HepG2 (cell line): ENCODE data around the gene NUDT19. TPM values are rescaled to one million over a fixed set of nuclear protein-coding genes. Genes with fewer than 3 reads are reported as not detected.

Source experiments
- AHDC1 ChIP-seq: sonication (generic); formaldehyde crosslinking; IDR thresholded peaks from 2 replicates; pipeline ENCODE4 v1.5.1; 2020; ENCODE audit warnings: mild to moderate bottlenecking, missing genetic modification reagents, borderline replicate concordance
- ATF7 ChIP-seq, 2 experiments: fragments of 450-650 bp in 1 of 2; sonication (generic) in 1 of 2; formaldehyde crosslinking in 1 of 2; IDR thresholded peaks; 2 replicates each; pipeline versions ENCODE4 v1.4.0 to v1.6.1; 2016 to 2020; ENCODE audit warnings: antibody characterized with exemption in 1 of 2, mild to moderate bottlenecking in 1 of 2, missing genetic modification reagents in 1 of 2
- FIP1L1 ChIP-seq: fragments of 200-400 bp; formaldehyde crosslinking; IDR thresholded peaks from 2 replicates; pipeline ENCODE4 v1.6.1; 2018; ENCODE audit warnings: low read depth, mild to moderate bottlenecking, low read length, moderate library complexity, borderline replicate concordance; ENCODE audit not compliant: insufficient read depth
- KLF12 ChIP-seq: sonication (generic); formaldehyde crosslinking; IDR thresholded peaks from 2 replicates; pipeline ENCODE4 v1.4.0; 2020; ENCODE audit warnings: missing genetic modification reagents, borderline replicate concordance
- MED1 ChIP-seq: sonication (generic); formaldehyde crosslinking; IDR thresholded peaks from 2 replicates; pipeline ENCODE4 v1.4.0; 2020; ENCODE audit warnings: missing genetic modification reagents
- MTF1 ChIP-seq: sonication (generic); formaldehyde crosslinking; IDR thresholded peaks from 2 replicates; pipeline ENCODE4 v1.5.0; 2020; ENCODE audit warnings: missing genetic modification reagents
- NFYC ChIP-seq: IDR thresholded peaks from 2 replicates; pipeline ENCODE4 v1.6.1; 2016; ENCODE audit warnings: missing genetic modification reagents, missing compliant biosample characterization
- PLSCR1 ChIP-seq: sonication (generic); formaldehyde crosslinking; IDR thresholded peaks from 2 replicates; pipeline ENCODE4 v1.5.0; 2020; ENCODE audit warnings: missing genetic modification reagents, mild to moderate bottlenecking, borderline replicate concordance
- POLR2G ChIP-seq: fragments of 200-400 bp; formaldehyde crosslinking; IDR thresholded peaks from 2 replicates; pipeline ENCODE4 v1.6.1; 2018; ENCODE audit warnings: mild to moderate bottlenecking, low read depth, low read length, moderate library complexity
- SALL1 ChIP-seq: sonication (generic); formaldehyde crosslinking; IDR thresholded peaks from 2 replicates; pipeline ENCODE4 v1.8.0; 2022; ENCODE audit warnings: mild to moderate bottlenecking, missing genetic modification reagents
- SP1 ChIP-seq, 2 experiments: fragments of 450-650 bp in 1 of 2; sonication (generic) in 1 of 2; formaldehyde crosslinking in 1 of 2; IDR thresholded peaks; 2 replicates each; pipeline versions ENCODE4 v1.4.0 to v1.6.1; 2016 to 2020; ENCODE audit warnings: missing genetic modification reagents in 1 of 2
- ZBTB14 ChIP-seq: sonication (generic); formaldehyde crosslinking; IDR thresholded peaks from 2 replicates; pipeline ENCODE4 v1.4.0; 2020; ENCODE audit warnings: missing genetic modification reagents
- ZBTB7A ChIP-seq: sonication (generic); formaldehyde crosslinking; IDR thresholded peaks from 2 replicates; pipeline ENCODE4 v1.8.0; 2022; ENCODE audit warnings: mild to moderate bottlenecking, missing genetic modification reagents
- ZNF101 ChIP-seq: sonication (generic); formaldehyde crosslinking; IDR thresholded peaks from 2 replicates; pipeline ENCODE4 v1.4.0; 2020; ENCODE audit warnings: mild to moderate bottlenecking, low read depth, missing genetic modification reagents, borderline replicate concordance
- ZNF547 ChIP-seq: sonication (generic); formaldehyde crosslinking; IDR thresholded peaks from 2 replicates; pipeline ENCODE4 v1.5.1; 2020; ENCODE audit warnings: mild to moderate bottlenecking, missing genetic modification reagents
- polyA plus RNA-seq, 8 experiments: library from polyadenylated mRNA; depleted of rRNA in 3 of 8; stranded (reverse) in 7 of 8; unstranded in 1 of 8; fragments of >200 nt; fragmentation: Illumina TruSeq in 4 of 8; extraction: Trizol in 4 of 8; gene quantifications; 2 replicates each; pipeline versions ENCODE4 v1.2.1 to v1.2.3, GENCODE V29; 2011 to 2016; ENCODE audit warnings: low read depth in 4 of 8, missing spikeins in 1 of 8, mixed read lengths in 1 of 8; ENCODE audit not compliant: insufficient read depth in 1 of 8
- total RNA-seq, 5 experiments: library from RNA; depleted of rRNA; stranded (reverse); fragments of >200 nt; fragmentation: Illumina TruSeq; extraction: Trizol; gene quantifications; 2 replicates each; pipeline ENCODE4 v1.2.3, GENCODE V29; 2016; ENCODE audit warnings: low read depth in 1 of 5
- TF ChIP-seq, protein P1 (sequence below): sonication (generic); formaldehyde crosslinking; IDR thresholded peaks from 2 replicates; pipeline ENCODE4 v1.9.0; 2021; ENCODE audit warnings: missing genetic modification reagents, mild to moderate bottlenecking, borderline replicate concordance
- TF ChIP-seq, protein P2 (sequence below): sonication (generic); formaldehyde crosslinking; IDR thresholded peaks from 2 replicates; pipeline ENCODE4 v1.9.0; 2021; ENCODE audit warnings: missing genetic modification reagents, mild to moderate bottlenecking, borderline replicate concordance

NUDT19 gene
- total and polyA plus RNA-seq, 2 of the 13 experiments (the other 11 are each of a cell fraction or from before 2014, with no cell fraction given): 3.1 to 3.6 TPM

- TF ChIP-seq FIP1L1 (no peak), PLSCR1 (CRISPR knock-in tag) (no peak), ZNF101 (no peak), ZNF547 (no peak; the same call in 1 of the 2 replicates), AHDC1 (CRISPR knock-in tag) (peak; percentile 46; the same call in 1 of the 2 replicates), NFYC (peak; percentile 98), MED1 (CRISPR knock-in tag) (peak; percentile 10; the same call in 1 of the 2 replicates), ZBTB7A (peak; percentile 54; the same call in 1 of the 2 replicates), SP1 (IDR thresholded peaks at IDR 0.05) (no peak), SP1 (CRISPR knock-in tag; IDR thresholded peaks at IDR 0.05) (peak; percentile 91), ZBTB14 (CRISPR knock-in tag) (no peak), SALL1 (CRISPR knock-in tag) (peak; percentile 62; the same call in 1 of the 2 replicates), KLF12 (CRISPR knock-in tag) (peak; percentile 37; the same call in 1 of the 2 replicates), MTF1 (CRISPR knock-in tag) (0 out of 2 replicates have a peak, but pooled peaks have one; percentile 31), ATF7 (IDR thresholded peaks at IDR 0.05) (no peak), ATF7 (CRISPR knock-in tag; IDR thresholded peaks at IDR 0.05) (no peak), POLR2G (peak; percentile 79)
- TF ChIP-seq, protein P1, sequence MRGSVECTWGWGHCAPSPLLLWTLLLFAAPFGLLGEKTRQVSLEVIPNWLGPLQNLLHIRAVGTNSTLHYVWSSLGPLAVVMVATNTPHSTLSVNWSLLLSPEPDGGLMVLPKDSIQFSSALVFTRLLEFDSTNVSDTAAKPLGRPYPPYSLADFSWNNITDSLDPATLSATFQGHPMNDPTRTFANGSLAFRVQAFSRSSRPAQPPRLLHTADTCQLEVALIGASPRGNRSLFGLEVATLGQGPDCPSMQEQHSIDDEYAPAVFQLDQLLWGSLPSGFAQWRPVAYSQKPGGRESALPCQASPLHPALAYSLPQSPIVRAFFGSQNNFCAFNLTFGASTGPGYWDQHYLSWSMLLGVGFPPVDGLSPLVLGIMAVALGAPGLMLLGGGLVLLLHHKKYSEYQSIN: no peak
- TF ChIP-seq, protein P2, sequence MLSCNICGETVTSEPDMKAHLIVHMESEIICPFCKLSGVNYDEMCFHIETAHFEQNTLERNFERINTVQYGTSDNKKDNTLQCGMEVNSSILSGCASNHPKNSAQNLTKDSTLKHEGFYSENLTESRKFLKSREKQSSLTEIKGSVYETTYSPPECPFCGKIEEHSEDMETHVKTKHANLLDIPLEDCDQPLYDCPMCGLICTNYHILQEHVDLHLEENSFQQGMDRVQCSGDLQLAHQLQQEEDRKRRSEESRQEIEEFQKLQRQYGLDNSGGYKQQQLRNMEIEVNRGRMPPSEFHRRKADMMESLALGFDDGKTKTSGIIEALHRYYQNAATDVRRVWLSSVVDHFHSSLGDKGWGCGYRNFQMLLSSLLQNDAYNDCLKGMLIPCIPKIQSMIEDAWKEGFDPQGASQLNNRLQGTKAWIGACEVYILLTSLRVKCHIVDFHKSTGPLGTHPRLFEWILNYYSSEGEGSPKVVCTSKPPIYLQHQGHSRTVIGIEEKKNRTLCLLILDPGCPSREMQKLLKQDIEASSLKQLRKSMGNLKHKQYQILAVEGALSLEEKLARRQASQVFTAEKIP: no peak
These were observed 16.5 kb upstream of the NUDT19 start, which contains the start of gene ANKRD27 (continued) for GRCh38 chr19:32674931-32675719.
